Measurements from ENCODE around the gene RASA1. TPM values are rescaled to one million over a fixed set of nuclear protein-coding genes. Genes with fewer than 3 reads are reported as not detected.

The RASA1 gene
- total and polyA plus RNA-seq, 9 of the 15 experiments (the other 6 are each of a cell fraction or from before 2014, with no cell fraction given): 3.2 to 17.3 (median 9.2) TPM

- DNase-seq (ENCODE audit: extremely low read depth in 1 of 4, low spot score in 3 of 4) (no peak), ATAC-seq (peak; percentile 50; the same call in 2 of the 3 replicates), FAIRE-seq (no peak)
- H3K27ac ChIP-seq (ENCODE audit: extremely low read depth, low read depth, low read length): no peak overlapping the region
- 10% methylated on average over 2 of the region's 2 CpGs for WGBS (ENCODE audit: insufficient coverage, low coverage, missing lambda C conversion rate)
- no TSS peak for BruUV-seq (replicated peaks)
- peaks cover 0 to 6% of the 10 kb centered on the region in 2 experiments; a peak in 1 of 5 replicates for H3K4me1 ChIP-seq (replicated peaks in 1 of 2; ENCODE audit: control insufficient read depth in 2 of 2, insufficient read depth in 2 of 2, low read length in 2 of 2)
- H3K27me3 ChIP-seq (ENCODE audit: control insufficient read depth in 2 of 2, insufficient read depth in 2 of 2, low read length in 2 of 2): no peaks in the 10 kb centered on the region
- intact Hi-C loops (cut with micrococcal nuclease): no loop called here
- H3K4me2 ChIP-seq (ENCODE audit: insufficient read depth, low read length): no peak overlapping the region
- in situ Hi-C loops (cut with MboI): no loop called here
- no peaks in the 10 kb centered on the region; the same call in 1 of the 2 replicates for H3K9me3 ChIP-seq (replicated peaks; ENCODE audit: control insufficient read depth, insufficient read depth, low read depth, low read length)
- no peaks in the 10 kb centered on the region for H4K20me1 ChIP-seq (replicated peaks; ENCODE audit: control insufficient read depth, insufficient read depth, low read length)
- CTCF ChIA-PET (ENCODE audit: low intra/inter-chr PET ratio): interaction anchor here (0.5 to 0.7 kb wide), 2 partner anchors 36 to 1438 kb away, joined by 3 to 5 read pairs; no protein-coding TSS in a partner anchor
- no peak overlapping the region for H3K4me3 ChIP-seq
- no peak overlapping the region; the same call in 1 of the 2 replicates for H2AFZ ChIP-seq (ENCODE audit: low read depth, low read length)
- TF ChIP-seq, protein P1, sequence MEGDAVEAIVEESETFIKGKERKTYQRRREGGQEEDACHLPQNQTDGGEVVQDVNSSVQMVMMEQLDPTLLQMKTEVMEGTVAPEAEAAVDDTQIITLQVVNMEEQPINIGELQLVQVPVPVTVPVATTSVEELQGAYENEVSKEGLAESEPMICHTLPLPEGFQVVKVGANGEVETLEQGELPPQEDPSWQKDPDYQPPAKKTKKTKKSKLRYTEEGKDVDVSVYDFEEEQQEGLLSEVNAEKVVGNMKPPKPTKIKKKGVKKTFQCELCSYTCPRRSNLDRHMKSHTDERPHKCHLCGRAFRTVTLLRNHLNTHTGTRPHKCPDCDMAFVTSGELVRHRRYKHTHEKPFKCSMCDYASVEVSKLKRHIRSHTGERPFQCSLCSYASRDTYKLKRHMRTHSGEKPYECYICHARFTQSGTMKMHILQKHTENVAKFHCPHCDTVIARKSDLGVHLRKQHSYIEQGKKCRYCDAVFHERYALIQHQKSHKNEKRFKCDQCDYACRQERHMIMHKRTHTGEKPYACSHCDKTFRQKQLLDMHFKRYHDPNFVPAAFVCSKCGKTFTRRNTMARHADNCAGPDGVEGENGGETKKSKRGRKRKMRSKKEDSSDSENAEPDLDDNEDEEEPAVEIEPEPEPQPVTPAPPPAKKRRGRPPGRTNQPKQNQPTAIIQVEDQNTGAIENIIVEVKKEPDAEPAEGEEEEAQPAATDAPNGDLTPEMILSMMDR (IDR thresholded peaks at IDR 0.05 in 2 of 3, conservative IDR thresholded peaks at IDR 0.05 in 1 of 3; ENCODE audit: insufficient read depth in 2 of 3, low read depth in 1 of 3, low read length in 3 of 3): peak in 1 of 3 experiments; percentile 12; a peak in 1 of 6 replicates
- TF ChIP-seq NR2F6 (CRISPR knock-in tag; IDR thresholded peaks at IDR 0.05): no peak
- no peak for TF ChIP-seq WHSC1 (IDR thresholded peaks at IDR 0.05; ENCODE audit: low read length)
- no peaks in the 10 kb centered on the region for H3K36me3 ChIP-seq (ENCODE audit: control insufficient read depth, insufficient read depth, low read length)
- POLR2A ChIA-PET: no interaction called here
- H3K9me1 ChIP-seq (ENCODE audit: control insufficient read depth, insufficient read depth, low read length): no peaks in the 10 kb centered on the region
- no peaks in the 10 kb centered on the region for H3K79me2 ChIP-seq (ENCODE audit: control insufficient read depth, insufficient read depth, low read length)
- no peak overlapping the region for H3K9ac ChIP-seq (ENCODE audit: insufficient read depth in 1 of 2, low read depth in 2 of 2, low read length in 2 of 2)
Observed at GRCh38 chr5:87254035-87254434, 13.6 kb upstream of the RASA1 start.

- WGBS (ENCODE audit: insufficient coverage, low coverage, missing lambda C conversion rate): 20% methylated on average over 1 of the region's 1 CpG
- no peak overlapping the region for H3K4me2 ChIP-seq (ENCODE audit: insufficient read depth, low read length)
- no peak for TF ChIP-seq KDM5B (IDR thresholded peaks at IDR 0.05; ENCODE audit: insufficient replicate concordance, low read depth, low read length)
- TF ChIP-seq, protein P2, sequence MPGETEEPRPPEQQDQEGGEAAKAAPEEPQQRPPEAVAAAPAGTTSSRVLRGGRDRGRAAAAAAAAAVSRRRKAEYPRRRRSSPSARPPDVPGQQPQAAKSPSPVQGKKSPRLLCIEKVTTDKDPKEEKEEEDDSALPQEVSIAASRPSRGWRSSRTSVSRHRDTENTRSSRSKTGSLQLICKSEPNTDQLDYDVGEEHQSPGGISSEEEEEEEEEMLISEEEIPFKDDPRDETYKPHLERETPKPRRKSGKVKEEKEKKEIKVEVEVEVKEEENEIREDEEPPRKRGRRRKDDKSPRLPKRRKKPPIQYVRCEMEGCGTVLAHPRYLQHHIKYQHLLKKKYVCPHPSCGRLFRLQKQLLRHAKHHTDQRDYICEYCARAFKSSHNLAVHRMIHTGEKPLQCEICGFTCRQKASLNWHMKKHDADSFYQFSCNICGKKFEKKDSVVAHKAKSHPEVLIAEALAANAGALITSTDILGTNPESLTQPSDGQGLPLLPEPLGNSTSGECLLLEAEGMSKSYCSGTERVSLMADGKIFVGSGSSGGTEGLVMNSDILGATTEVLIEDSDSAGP (CRISPR knock-in tag; IDR thresholded peaks at IDR 0.05): no peak
- TF ChIP-seq SMARCA5 (IDR thresholded peaks at IDR 0.05): no peak
Observed at GRCh38 chr5:87258507-87258906, 9.2 kb upstream of the RASA1 start.

More at GRCh38 chr5:87258507-87258906, 9.2 kb upstream of the RASA1 start:
- POLR2A ChIA-PET: no interaction called here
- H2AFZ ChIP-seq (ENCODE audit: low read depth, low read length): peak overlapping the region; percentile 33; the same call in 1 of the 2 replicates
- ATAC-seq (no peak), FAIRE-seq (no peak), DNase-seq (ENCODE audit: extremely low read depth in 1 of 4, low spot score in 3 of 4) (no peak)
- no peaks in the 10 kb centered on the region for H3K9me3 ChIP-seq (replicated peaks; ENCODE audit: control insufficient read depth, insufficient read depth, low read depth, low read length)
- BruUV-seq (replicated peaks): no TSS peak
- H3K27ac ChIP-seq (ENCODE audit: extremely low read depth, low read depth, low read length): no peak overlapping the region
- in situ Hi-C loops (cut with MboI) (no loop called here), intact Hi-C loops (cut with micrococcal nuclease) (no loop called here)
- no peaks in the 10 kb centered on the region for H3K9me1 ChIP-seq (ENCODE audit: control insufficient read depth, insufficient read depth, low read length)
- H3K79me2 ChIP-seq (ENCODE audit: control insufficient read depth, insufficient read depth, low read length): no peaks in the 10 kb centered on the region
- H3K4me1 ChIP-seq (replicated peaks in 1 of 2; ENCODE audit: control insufficient read depth in 2 of 2, insufficient read depth in 2 of 2, low read length in 2 of 2): peaks cover 3 to 9% of the 10 kb centered on the region in 2 experiments; a peak in 3 of 5 replicates
- H3K36me3 ChIP-seq (ENCODE audit: control insufficient read depth, insufficient read depth, low read length): no peaks in the 10 kb centered on the region; the same call in 2 of the 3 replicates
- H3K4me3 ChIP-seq: no peak overlapping the region
- CTCF ChIA-PET (ENCODE audit: low intra/inter-chr PET ratio): no interaction called here
- no peaks in the 10 kb centered on the region for H4K20me1 ChIP-seq (replicated peaks; ENCODE audit: control insufficient read depth, insufficient read depth, low read length)
- no peaks in the 10 kb centered on the region for H3K27me3 ChIP-seq (ENCODE audit: control insufficient read depth in 2 of 2, insufficient read depth in 2 of 2, low read length in 2 of 2)
- H3K9ac ChIP-seq (ENCODE audit: insufficient read depth in 1 of 2, low read depth in 2 of 2, low read length in 2 of 2): no peak overlapping the region

Measured in K562 (cell line).